Smooth muscle cell (in vitro differentiated cells): ENCODE results near the gene UAP1. TPM values are rescaled to one million over a fixed set of nuclear protein-coding genes. Genes with fewer than 3 reads are reported as not detected.
A peak's percentile ranks its signal among the peaks of the same experiment; 100 is the strongest.

Experiments
- DNase-seq: peaks from one replicate; lab custom pipeline; 2025; ENCODE audit not compliant: unreplicated experiment; lab: John Stamatoyannopoulos, UW
- H2AFZ ChIP-seq: fragments of 200-600 bp; sonication (generic); 2 replicates; pipeline ENCODE4 v1.6.0; 2016; ENCODE audit warnings: antibody characterized with exemption, low read depth, mild to moderate bottlenecking
- H3F3A ChIP-seq: fragments of 200-600 bp; sonication (generic); 2 replicates; pipeline ENCODE4 v1.6.0; 2017; ENCODE audit warnings: antibody characterized with exemption, low read depth
- H3K27ac ChIP-seq: fragments of 200-600 bp; sonication (generic); 2 replicates; pipeline ENCODE4 v1.5.1; 2016; ENCODE audit warnings: low read depth, mild to moderate bottlenecking
- H3K27me3 ChIP-seq: fragments of 200-600 bp; sonication (generic); 2 replicates; pipeline ENCODE4 v1.6.1; 2016; ENCODE audit warnings: low read depth, mild to moderate bottlenecking
- H3K36me3 ChIP-seq: fragments of 200-600 bp; sonication (generic); 2 replicates; pipeline ENCODE4 v1.5.1; 2016; ENCODE audit warnings: low read depth
- H3K4me1 ChIP-seq: fragments of 200-600 bp; sonication (generic); 2 replicates; pipeline ENCODE4 v1.5.1; 2016; ENCODE audit warnings: low read depth
- H3K4me2 ChIP-seq: fragments of 200-600 bp; sonication (generic); 2 replicates; pipeline ENCODE4 v1.6.0; 2016; ENCODE audit warnings: mild to moderate bottlenecking
- H3K4me3 ChIP-seq: fragments of 200-600 bp; sonication (generic); 2 replicates; pipeline ENCODE4 v1.5.1; 2016; ENCODE audit warnings: mild to moderate bottlenecking
- H3K79me2 ChIP-seq: fragments of 200-600 bp; sonication (generic); 2 replicates; pipeline ENCODE4 v1.6.0; 2016; ENCODE audit warnings: low read depth, mild to moderate bottlenecking
- H3K9ac ChIP-seq: fragments of 200-600 bp; sonication (generic); 2 replicates; pipeline ENCODE4 v1.6.0; 2016; ENCODE audit warnings: low read depth
- H3K9me3 ChIP-seq: fragments of 200-600 bp; sonication (generic); replicated peaks from 2 replicates; pipeline ENCODE4 v1.5.1; 2016; ENCODE audit warnings: low read depth
- H4K20me1 ChIP-seq: fragments of 200-600 bp; sonication (generic); 2 replicates; pipeline ENCODE4 v1.6.0; 2016; ENCODE audit warnings: low read depth
- CTCF ChIP-seq: fragments of 200-600 bp; sonication (generic); IDR thresholded peaks from 2 replicates; pipeline ENCODE4 v1.5.1; 2017; ENCODE audit warnings: borderline replicate concordance, mild to moderate bottlenecking, antibody characterized with exemption; ENCODE audit not compliant: insufficient read depth, poor library complexity, severe bottlenecking
- WGBS: methylation state at CpG from one replicate; pipeline ENCODE4 v1.1.7; 2016; ENCODE audit warnings: low lambda C conversion rate; 5-methylcytosine and 5-hydroxymethylcytosine counted together
- polyA plus RNA-seq: library from polyadenylated mRNA; unstranded; fragments of >200 nt; fragmentation: Nextera tagmentation; extraction: Ambion mirVana; gene quantifications from 2 replicates; pipeline ENCODE4 v1.2.1, GENCODE V29; 2016
- total RNA-seq: library from RNA; depleted of rRNA; stranded (reverse); fragments of >200 nt; gene quantifications from 2 replicates; pipeline ENCODE4 v1.2.3, GENCODE V29; 2014

Gene UAP1
- total and polyA plus RNA-seq, 2 experiments from 2014 or later, result 64.2 to 83.8 TPM

- Histone ChIP-seq H3K9me3 (no peaks in the 10 kb centered on the region), H3K27ac (no peak overlapping the region), H2AFZ (no peak overlapping the region), H3K36me3 (no peaks in the 10 kb centered on the region), H3K27me3 (no peaks in the 10 kb centered on the region), H3F3A (no peaks in the 10 kb centered on the region), H3K4me3 (no peak overlapping the region), H4K20me1 (peaks cover 3% of the 10 kb centered on the region), H3K79me2 (no peaks in the 10 kb centered on the region), H3K4me1 (no peaks in the 10 kb centered on the region), H3K4me2 (peak overlapping the region; percentile 1), H3K9ac (no peak overlapping the region)
- TF ChIP-seq CTCF, result no peak
- no peak for DNase-seq
- 98% methylated on average over 3 of the region's 3 CpGs for WGBS
These were observed 43.9 kb downstream of the UAP1 start for GRCh38 chr1:162605225-162605927.

- DNase-seq, result no peak
These were observed 47.8 kb downstream of the UAP1 start for GRCh38 chr1:162609306-162609705.

GRCh38 chr1:162612606-162613400, 51.3 kb downstream of the UAP1 start:
- Histone ChIP-seq H3F3A (no peaks in the 10 kb centered on the region), H3K4me3 (no peak overlapping the region), H3K27ac (no peak overlapping the region), H3K79me2 (no peaks in the 10 kb centered on the region), H3K27me3 (no peaks in the 10 kb centered on the region), H4K20me1 (no peaks in the 10 kb centered on the region), H3K4me2 (no peak overlapping the region), H3K36me3 (peaks cover 14% of the 10 kb centered on the region), H3K4me1 (no peaks in the 10 kb centered on the region), H3K9ac (no peak overlapping the region), H3K9me3 (peaks cover 14% of the 10 kb centered on the region), H2AFZ (no peak overlapping the region)
- WGBS, result 85% methylated on average over 8 of the region's 8 CpGs
- no peak for DNase-seq
- TF ChIP-seq CTCF, result no peak

More at GRCh38 chr1:162609306-162609705, 47.8 kb downstream of the UAP1 start:
- Histone ChIP-seq H3K4me1 (no peaks in the 10 kb centered on the region), H3K27ac (no peak overlapping the region), H3F3A (no peaks in the 10 kb centered on the region), H4K20me1 (peaks cover 3% of the 10 kb centered on the region), H3K9ac (no peak overlapping the region), H3K4me2 (no peak overlapping the region), H3K4me3 (no peak overlapping the region), H3K79me2 (no peaks in the 10 kb centered on the region), H3K9me3 (no peaks in the 10 kb centered on the region), H3K27me3 (no peaks in the 10 kb centered on the region), H2AFZ (no peak overlapping the region), H3K36me3 (no peaks in the 10 kb centered on the region)
- WGBS, result 100% methylated on average over 2 of the region's 2 CpGs
- no peak for TF ChIP-seq CTCF
